Kidney (tissue), 14 donors: ENCODE data around the gene NSF. TPM values are rescaled to one million over a fixed set of nuclear protein-coding genes. Genes with fewer than 3 reads are reported as not detected.

Experiments used
- DNase-seq, 5 donors: peaks; one replicate each; pipeline ENCODE4 v3.0.0-alpha.2; 2013 to 2020
- FAIRE-seq: peaks from 2 replicates; lab custom pipeline; 2012; peaks lifted over from hg19 to GRCh38; lab: Jason Lieb, UNC
- H3K27ac ChIP-seq, 2 donors: one replicate each; pipeline ENCODE4 v1.7.0; 2013; ENCODE audit warnings: low read depth in 2 of 2, low read length in 2 of 2, inconsistent platforms in 1 of 2
- H3K27me3 ChIP-seq: one replicate; pipeline ENCODE4 v1.7.1; 2013; ENCODE audit warnings: low read length, inconsistent platforms; ENCODE audit not compliant: control insufficient read depth, insufficient read depth
- H3K36me3 ChIP-seq, 3 donors: one replicate each; pipeline versions ENCODE4 v1.7.0 to v1.7.1; 2013; ENCODE audit warnings: low read length in 3 of 3, control low read depth in 1 of 3, inconsistent platforms in 1 of 3; ENCODE audit not compliant: insufficient read depth in 3 of 3, control insufficient read depth in 2 of 3
- H3K4me1 ChIP-seq, 3 donors: one replicate each; pipeline versions ENCODE4 v1.7.0 to v1.7.1; 2013; ENCODE audit warnings: low read length in 3 of 3, inconsistent platforms in 1 of 3, low read depth in 1 of 3; ENCODE audit not compliant: control insufficient read depth in 2 of 3, insufficient read depth in 2 of 3
- H3K4me3 ChIP-seq, 3 donors: one replicate each; pipeline versions ENCODE4 v1.7.0 to v1.8.1; 2013; ENCODE audit warnings: low read length in 3 of 3, control low read depth in 1 of 3, inconsistent platforms in 1 of 3
- H3K9ac ChIP-seq, 3 donors: one replicate each; pipeline versions ENCODE4 v1.7.0 to v1.7.1; 2013; ENCODE audit warnings: low read length in 3 of 3, control low read depth in 1 of 3, inconsistent platforms in 1 of 3
- H3K9me3 ChIP-seq, 3 donors: one replicate each; pipeline versions ENCODE4 v1.7.0 to v1.7.1; 2013; ENCODE audit warnings: low read length in 3 of 3, control low read depth in 1 of 3, inconsistent platforms in 1 of 3; ENCODE audit not compliant: control insufficient read depth in 2 of 3, insufficient read depth in 1 of 3
- intact Hi-C: fragments of 100-400 bp; cut with DNase I; formaldehyde crosslinking; loops from one replicate; pipeline ENCODE4 v1.11.1; 2022
- polyA plus RNA-seq: library from polyadenylated mRNA; stranded (reverse); fragments of 350-450 nt; fragmentation: Illumina TruSeq; extraction: RNeasy Lipid Tissue Mini Kit (QIAGEN cat#74804); gene quantifications from one replicate; pipeline ENCODE4 v1.2.3, GENCODE V29; 2014; ENCODE audit warnings: low read depth, low replicate concordance; ENCODE audit not compliant: insufficient read depth
- total RNA-seq: library from RNA; stranded (reverse); fragmentation: NEBNext Ultra II Directional; extraction: Animal tissue kit (Norgen Biotek cat#: 25700); gene quantifications from one replicate; pipeline ENCODE4 v1.2.1, GENCODE V29; 2021
- TF ChIP-seq, protein P1 (sequence below): IDR thresholded peaks from 3 replicates; pipeline ENCODE4 v1.5.1; 2012; ENCODE audit warnings: mild to moderate bottlenecking, moderate library complexity, borderline replicate concordance; ENCODE audit not compliant: insufficient read depth; ENCODE audit errors: extremely low read depth
- donor health status: control.
- donor health status: control.
- donor health status: control.
- donor health status: control.
- donor health status: control.
- donor health status: DM: yes; HTN: yes; CAD: no.
- donor health status: Normal renal cell carcinoma (clear cell type).

Gene NSF
- total and polyA plus RNA-seq, 2 donors from 2014 or later: 14.2 to 52.4 TPM

DNA sequence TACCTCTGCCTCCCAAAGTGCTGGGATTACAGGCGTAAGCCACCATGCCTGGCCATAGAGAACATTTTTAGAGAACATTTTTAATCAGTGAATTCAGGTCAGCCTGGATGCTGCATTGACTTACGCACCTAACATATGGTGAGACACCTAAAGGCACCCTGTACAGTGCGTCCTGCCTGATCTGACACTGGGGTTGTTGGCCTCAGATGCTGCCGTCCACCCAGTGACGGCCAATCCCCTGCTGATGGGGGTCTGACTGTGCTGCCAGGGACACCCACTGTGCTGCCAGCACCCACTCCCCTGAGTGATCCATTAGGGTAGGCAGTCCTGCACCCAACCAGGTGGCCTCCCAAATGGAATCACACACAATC is 189.5 kb downstream of the NSF start:
- FAIRE-seq (no peak), DNase-seq (peak in 1 of 5 donors; percentile 63)
- H3K4me1 ChIP-seq: no peaks in the 10 kb centered on the region
- no peaks in the 10 kb centered on the region for H3K9me3 ChIP-seq
- TF ChIP-seq, protein P1, sequence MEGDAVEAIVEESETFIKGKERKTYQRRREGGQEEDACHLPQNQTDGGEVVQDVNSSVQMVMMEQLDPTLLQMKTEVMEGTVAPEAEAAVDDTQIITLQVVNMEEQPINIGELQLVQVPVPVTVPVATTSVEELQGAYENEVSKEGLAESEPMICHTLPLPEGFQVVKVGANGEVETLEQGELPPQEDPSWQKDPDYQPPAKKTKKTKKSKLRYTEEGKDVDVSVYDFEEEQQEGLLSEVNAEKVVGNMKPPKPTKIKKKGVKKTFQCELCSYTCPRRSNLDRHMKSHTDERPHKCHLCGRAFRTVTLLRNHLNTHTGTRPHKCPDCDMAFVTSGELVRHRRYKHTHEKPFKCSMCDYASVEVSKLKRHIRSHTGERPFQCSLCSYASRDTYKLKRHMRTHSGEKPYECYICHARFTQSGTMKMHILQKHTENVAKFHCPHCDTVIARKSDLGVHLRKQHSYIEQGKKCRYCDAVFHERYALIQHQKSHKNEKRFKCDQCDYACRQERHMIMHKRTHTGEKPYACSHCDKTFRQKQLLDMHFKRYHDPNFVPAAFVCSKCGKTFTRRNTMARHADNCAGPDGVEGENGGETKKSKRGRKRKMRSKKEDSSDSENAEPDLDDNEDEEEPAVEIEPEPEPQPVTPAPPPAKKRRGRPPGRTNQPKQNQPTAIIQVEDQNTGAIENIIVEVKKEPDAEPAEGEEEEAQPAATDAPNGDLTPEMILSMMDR: no peak
- no peaks in the 10 kb centered on the region for H3K36me3 ChIP-seq
- intact Hi-C loops: no loop called here
- no peak overlapping the region for H3K4me3 ChIP-seq
- H3K27me3 ChIP-seq: no peaks in the 10 kb centered on the region
- no peak overlapping the region for H3K27ac ChIP-seq
- H3K9ac ChIP-seq: no peak overlapping the region

DNA sequence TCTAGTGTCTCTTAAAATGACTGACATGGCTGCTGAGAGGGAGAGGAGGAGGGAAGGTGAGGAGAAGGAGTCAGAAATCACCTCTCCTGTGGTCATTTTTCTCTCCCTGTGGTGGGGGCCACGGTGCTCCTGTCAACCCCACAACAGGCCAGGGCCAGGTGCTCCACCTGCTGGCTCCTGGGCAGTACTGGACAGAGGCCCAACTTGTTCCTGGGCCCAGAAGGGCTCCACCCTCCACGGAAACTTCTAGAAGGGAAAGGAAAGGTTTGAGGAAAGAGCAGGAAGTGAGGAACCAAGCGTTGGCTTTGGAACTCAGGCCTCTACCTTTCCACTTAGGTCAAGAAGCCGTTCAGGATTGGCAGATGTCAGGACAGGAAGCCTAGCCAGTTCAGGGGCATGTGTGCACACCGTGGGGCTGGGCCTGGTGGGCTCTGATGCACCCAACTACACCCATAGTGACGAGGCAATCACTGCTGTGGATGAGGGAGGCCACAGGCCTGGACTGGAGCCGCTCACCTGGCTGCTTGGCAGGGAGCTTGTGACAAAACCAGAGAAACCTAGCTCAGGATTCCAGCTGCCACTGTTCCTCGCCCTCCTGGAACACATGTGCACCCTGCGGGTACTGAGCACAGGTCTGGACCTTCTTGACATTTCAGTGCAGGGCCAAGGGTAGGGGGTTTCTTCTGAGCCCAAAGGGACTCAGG is 191.9 kb downstream of the NSF start:
- Histone ChIP-seq H3K4me1 (no peaks in the 10 kb centered on the region), H3K9ac (no peak overlapping the region), H3K36me3 (no peaks in the 10 kb centered on the region), H3K27me3 (no peaks in the 10 kb centered on the region), H3K9me3 (no peaks in the 10 kb centered on the region), H3K4me3 (no peak overlapping the region), H3K27ac (no peak overlapping the region)
- intact Hi-C loops: no loop called here
- TF ChIP-seq, protein P1: peak; percentile 61
- DNase-seq (no peak), FAIRE-seq (no peak)

DNA sequence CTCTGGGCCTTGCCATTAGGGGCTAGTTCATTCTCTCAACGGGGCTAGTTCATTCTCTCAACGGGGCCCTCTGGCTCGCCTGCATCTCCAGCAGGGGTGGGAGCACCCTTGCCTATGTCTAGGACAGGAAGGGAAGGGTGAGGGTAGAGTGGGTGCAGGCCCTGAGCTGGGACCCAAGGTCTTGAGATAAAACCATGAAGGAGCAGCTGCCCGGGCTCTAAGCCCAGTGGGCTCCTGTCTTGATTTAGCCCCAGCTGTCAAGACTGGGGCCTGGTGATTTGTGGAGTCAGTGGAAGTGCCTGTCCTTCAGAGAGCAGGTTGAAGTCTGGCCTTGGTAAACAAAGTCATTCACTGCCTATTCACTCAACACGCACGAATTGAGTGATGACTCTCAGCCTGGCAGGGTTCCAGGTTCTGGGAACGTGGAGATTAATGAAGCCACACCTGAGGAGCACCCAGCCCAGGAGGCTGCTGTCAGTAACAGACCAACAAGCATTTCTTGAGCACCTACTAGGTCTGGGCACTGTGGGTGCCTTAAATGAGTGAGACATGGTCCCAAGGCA is 192.6 kb downstream of the NSF start:
- Histone ChIP-seq H3K4me1 (no peaks in the 10 kb centered on the region), H3K27ac (no peak overlapping the region), H3K4me3 (no peak overlapping the region), H3K9ac (no peak overlapping the region), H3K9me3 (no peaks in the 10 kb centered on the region), H3K27me3 (no peaks in the 10 kb centered on the region), H3K36me3 (no peaks in the 10 kb centered on the region)
- intact Hi-C loops: no loop called here
- TF ChIP-seq, protein P1: no peak
- no peak for FAIRE-seq
- DNase-seq: no peak
